ENCODE measurements around the gene PRDX2.

- TF ChIP-seq POLR2A (IDR thresholded peaks at IDR 0.05; ENCODE audit: low read length) (no peak), GATA1 (IDR thresholded peaks at IDR 0.05; ENCODE audit: low read depth, low read length) (no peak)
These were observed 41.9 kb downstream of the PRDX2 start for GRCh38 chr19:12759686-12760085.
